Neutrophil (primary cell): ENCODE measurements around the gene C2CD4B.

ENCODE experiments used
- H3K27ac ChIP-seq: fragments of 200-600 bp; sonication (generic); 2 replicates; pipeline ENCODE4 v1.5.1; 2016; ENCODE audit warnings: mild to moderate bottlenecking, moderate library complexity
- H3K27me3 ChIP-seq: fragments of 200-600 bp; sonication (generic); 2 replicates; pipeline ENCODE4 v1.6.0; 2016; ENCODE audit warnings: mild to moderate bottlenecking
- H3K36me3 ChIP-seq: fragments of 200-600 bp; sonication (generic); 2 replicates; pipeline ENCODE4 v1.5.1; 2017
- H3K4me1 ChIP-seq, 2 experiments: fragments of 200-600 bp in 1 of 2; sonication (generic) in 1 of 2; 1 replicate in 1 of 2; 2 replicates in 1 of 2; pipeline versions ENCODE4 v1.5.1 to v1.6.1; 2013 to 2016; ENCODE audit warnings: low read depth in 1 of 2, low read length in 1 of 2, mild to moderate bottlenecking in 1 of 2, moderate library complexity in 1 of 2; ENCODE audit not compliant: control insufficient read depth in 1 of 2, insufficient read depth in 1 of 2
- H3K4me3 ChIP-seq, 2 experiments: fragments of 200-600 bp in 1 of 2; sonication (generic) in 1 of 2; 1 replicate in 1 of 2; 2 replicates in 1 of 2; pipeline ENCODE4 v1.5.1; 2013 to 2016; ENCODE audit warnings: low read depth in 1 of 2, low read length in 1 of 2, mild to moderate bottlenecking in 1 of 2, moderate library complexity in 1 of 2
- H3K9me3 ChIP-seq: fragments of 200-600 bp; sonication (generic); 2 replicates; pipeline ENCODE4 v1.5.1; 2016
- CTCF ChIP-seq: fragments of 200-600 bp; sonication (generic); IDR thresholded peaks from 2 replicates; pipeline ENCODE4 v1.5.1; 2016; ENCODE audit warnings: antibody characterized with exemption

C2CD4B gene

GRCh38 chr15:62187425-62187824, 22.3 kb upstream of the C2CD4B start:
- Histone ChIP-seq H3K27ac (no peak overlapping the region), H3K36me3 (no peaks in the 10 kb centered on the region)
- no peak for TF ChIP-seq CTCF

GRCh38 chr15:62186578-62186977, 21.5 kb upstream of the C2CD4B start:
- Histone ChIP-seq H3K4me3 (no peak overlapping the region), H3K9me3 (no peaks in the 10 kb centered on the region), H3K36me3 (no peaks in the 10 kb centered on the region), H3K27ac (no peak overlapping the region), H3K27me3 (peaks cover 32% of the 10 kb centered on the region), H3K4me1 (peaks cover 8 to 9% of the 10 kb centered on the region in 2 experiments)
- no peak for TF ChIP-seq CTCF

More at GRCh38 chr15:62187425-62187824, 22.3 kb upstream of the C2CD4B start:
- Histone ChIP-seq H3K9me3 (no peaks in the 10 kb centered on the region), H3K4me3 (no peak overlapping the region), H3K27me3 (peaks cover 34% of the 10 kb centered on the region), H3K4me1 (peaks cover 8 to 9% of the 10 kb centered on the region in 2 experiments)

GRCh38 chr15:62183130-62183529, 18.0 kb upstream of the C2CD4B start:
- Histone ChIP-seq H3K4me3 (no peak overlapping the region), H3K36me3 (no peaks in the 10 kb centered on the region), H3K27ac (no peak overlapping the region), H3K27me3 (peaks cover 7% of the 10 kb centered on the region), H3K4me1 (peaks cover 8 to 9% of the 10 kb centered on the region in 2 experiments), H3K9me3 (no peaks in the 10 kb centered on the region)
- TF ChIP-seq CTCF, result no peak

- Histone ChIP-seq H3K36me3 (no peaks in the 10 kb centered on the region), H3K9me3 (no peaks in the 10 kb centered on the region), H3K27ac (peak overlapping the region; percentile 65), H3K4me1 (peaks cover 42 to 49% of the 10 kb centered on the region in 2 experiments), H3K4me3 (no peak overlapping the region), H3K27me3 (no peaks in the 10 kb centered on the region)
- TF ChIP-seq CTCF, result no peak
These were observed 8.1 kb upstream of the C2CD4B start for GRCh38 chr15:62173215-62173614.

GRCh38 chr15:62171882-62172281, 6.8 kb upstream of the C2CD4B start:
- Histone ChIP-seq H3K4me3 (no peak overlapping the region), H3K27ac (peak overlapping the region; percentile 65)
- no peak for TF ChIP-seq CTCF

More at GRCh38 chr15:62171882-62172281, 6.8 kb upstream of the C2CD4B start:
- H3K9me3 ChIP-seq, result no peaks in the 10 kb centered on the region
- no peaks in the 10 kb centered on the region for H3K36me3 ChIP-seq
- peaks cover 42 to 49% of the 10 kb centered on the region in 2 experiments for H3K4me1 ChIP-seq
- H3K27me3 ChIP-seq, result peaks cover under 1% of the 10 kb centered on the region
